H1 (cell line): Measurements from ENCODE around the gene MOB3C. TPM values are rescaled to one million over a fixed set of nuclear protein-coding genes. Genes with fewer than 3 reads are reported as not detected.

Source experiments
- BCL11A ChIP-seq, 2 experiments: IDR thresholded peaks; one replicate each; pipeline ENCODE4 v1.6.1; 2011; ENCODE audit warnings: low read depth in 2 of 2, low read length in 2 of 2, mild to moderate bottlenecking in 2 of 2
- RBBP5 ChIP-seq: IDR thresholded peaks from 2 replicates; pipeline ENCODE4 v1.7.1; 2012; ENCODE audit warnings: low read depth, mild to moderate bottlenecking, inconsistent platforms, low read length, moderate library complexity, borderline replicate concordance
- polyA plus RNA-seq, 7 experiments: library from polyadenylated mRNA; depleted of rRNA in 3 of 7; stranded (reverse) in 5 of 7; unstranded in 2 of 7; fragments of >200 nt in 5 of 7; fragments of 200-250 nt in 2 of 7; gene quantifications; 1 replicate in 5 of 7; 2 replicates in 1 of 7; 4 replicates in 1 of 7; pipeline versions ENCODE4 v1.2.1 to v1.2.3, GENCODE V29; 2011 to 2013; ENCODE audit warnings: missing spikeins in 2 of 7, mixed read lengths in 2 of 7
- total RNA-seq: library from RNA; stranded (reverse); fragmentation: NEBNext Ultra II Directional; extraction: Animal tissue kit (Norgen Biotek cat#: 25700); gene quantifications from 2 replicates; pipeline ENCODE4 v1.2.1, GENCODE V29; 2021
- TF ChIP-seq, protein P1 (sequence below): fragments of 300-600 bp; sonication (generic); IDR thresholded peaks from 2 replicates; pipeline ENCODE4 v1.7.1; 2012; ENCODE audit warnings: low read length, moderate library complexity, mild to moderate bottlenecking, inconsistent platforms; ENCODE audit not compliant: insufficient replicate concordance

The MOB3C gene
- total and polyA plus RNA-seq, 2 of the 8 experiments (the other 6 are each of a cell fraction or from before 2014, with no cell fraction given): 5.8 to 6.6 TPM

DNA sequence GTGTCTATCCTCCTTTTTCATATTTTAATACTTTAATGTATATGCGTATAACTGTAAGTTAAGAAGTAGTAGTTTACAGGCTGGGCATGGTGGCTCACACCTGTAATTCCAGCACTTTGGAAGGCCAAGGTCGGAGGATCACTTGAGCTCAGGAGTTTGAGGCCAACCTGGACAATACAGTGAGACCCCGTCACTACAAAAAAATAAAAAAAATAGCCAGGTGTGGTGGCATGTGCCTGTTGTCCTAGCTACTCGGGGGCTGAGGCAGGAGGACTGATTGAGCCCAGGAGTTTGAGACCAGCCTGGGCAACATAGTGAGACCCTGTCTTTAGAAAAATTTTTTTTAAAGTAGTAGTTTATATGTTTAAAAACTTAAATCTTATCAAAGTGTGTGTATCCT, 29.2 kb upstream of the MOB3C start (continued):
- TF ChIP-seq, protein P1, sequence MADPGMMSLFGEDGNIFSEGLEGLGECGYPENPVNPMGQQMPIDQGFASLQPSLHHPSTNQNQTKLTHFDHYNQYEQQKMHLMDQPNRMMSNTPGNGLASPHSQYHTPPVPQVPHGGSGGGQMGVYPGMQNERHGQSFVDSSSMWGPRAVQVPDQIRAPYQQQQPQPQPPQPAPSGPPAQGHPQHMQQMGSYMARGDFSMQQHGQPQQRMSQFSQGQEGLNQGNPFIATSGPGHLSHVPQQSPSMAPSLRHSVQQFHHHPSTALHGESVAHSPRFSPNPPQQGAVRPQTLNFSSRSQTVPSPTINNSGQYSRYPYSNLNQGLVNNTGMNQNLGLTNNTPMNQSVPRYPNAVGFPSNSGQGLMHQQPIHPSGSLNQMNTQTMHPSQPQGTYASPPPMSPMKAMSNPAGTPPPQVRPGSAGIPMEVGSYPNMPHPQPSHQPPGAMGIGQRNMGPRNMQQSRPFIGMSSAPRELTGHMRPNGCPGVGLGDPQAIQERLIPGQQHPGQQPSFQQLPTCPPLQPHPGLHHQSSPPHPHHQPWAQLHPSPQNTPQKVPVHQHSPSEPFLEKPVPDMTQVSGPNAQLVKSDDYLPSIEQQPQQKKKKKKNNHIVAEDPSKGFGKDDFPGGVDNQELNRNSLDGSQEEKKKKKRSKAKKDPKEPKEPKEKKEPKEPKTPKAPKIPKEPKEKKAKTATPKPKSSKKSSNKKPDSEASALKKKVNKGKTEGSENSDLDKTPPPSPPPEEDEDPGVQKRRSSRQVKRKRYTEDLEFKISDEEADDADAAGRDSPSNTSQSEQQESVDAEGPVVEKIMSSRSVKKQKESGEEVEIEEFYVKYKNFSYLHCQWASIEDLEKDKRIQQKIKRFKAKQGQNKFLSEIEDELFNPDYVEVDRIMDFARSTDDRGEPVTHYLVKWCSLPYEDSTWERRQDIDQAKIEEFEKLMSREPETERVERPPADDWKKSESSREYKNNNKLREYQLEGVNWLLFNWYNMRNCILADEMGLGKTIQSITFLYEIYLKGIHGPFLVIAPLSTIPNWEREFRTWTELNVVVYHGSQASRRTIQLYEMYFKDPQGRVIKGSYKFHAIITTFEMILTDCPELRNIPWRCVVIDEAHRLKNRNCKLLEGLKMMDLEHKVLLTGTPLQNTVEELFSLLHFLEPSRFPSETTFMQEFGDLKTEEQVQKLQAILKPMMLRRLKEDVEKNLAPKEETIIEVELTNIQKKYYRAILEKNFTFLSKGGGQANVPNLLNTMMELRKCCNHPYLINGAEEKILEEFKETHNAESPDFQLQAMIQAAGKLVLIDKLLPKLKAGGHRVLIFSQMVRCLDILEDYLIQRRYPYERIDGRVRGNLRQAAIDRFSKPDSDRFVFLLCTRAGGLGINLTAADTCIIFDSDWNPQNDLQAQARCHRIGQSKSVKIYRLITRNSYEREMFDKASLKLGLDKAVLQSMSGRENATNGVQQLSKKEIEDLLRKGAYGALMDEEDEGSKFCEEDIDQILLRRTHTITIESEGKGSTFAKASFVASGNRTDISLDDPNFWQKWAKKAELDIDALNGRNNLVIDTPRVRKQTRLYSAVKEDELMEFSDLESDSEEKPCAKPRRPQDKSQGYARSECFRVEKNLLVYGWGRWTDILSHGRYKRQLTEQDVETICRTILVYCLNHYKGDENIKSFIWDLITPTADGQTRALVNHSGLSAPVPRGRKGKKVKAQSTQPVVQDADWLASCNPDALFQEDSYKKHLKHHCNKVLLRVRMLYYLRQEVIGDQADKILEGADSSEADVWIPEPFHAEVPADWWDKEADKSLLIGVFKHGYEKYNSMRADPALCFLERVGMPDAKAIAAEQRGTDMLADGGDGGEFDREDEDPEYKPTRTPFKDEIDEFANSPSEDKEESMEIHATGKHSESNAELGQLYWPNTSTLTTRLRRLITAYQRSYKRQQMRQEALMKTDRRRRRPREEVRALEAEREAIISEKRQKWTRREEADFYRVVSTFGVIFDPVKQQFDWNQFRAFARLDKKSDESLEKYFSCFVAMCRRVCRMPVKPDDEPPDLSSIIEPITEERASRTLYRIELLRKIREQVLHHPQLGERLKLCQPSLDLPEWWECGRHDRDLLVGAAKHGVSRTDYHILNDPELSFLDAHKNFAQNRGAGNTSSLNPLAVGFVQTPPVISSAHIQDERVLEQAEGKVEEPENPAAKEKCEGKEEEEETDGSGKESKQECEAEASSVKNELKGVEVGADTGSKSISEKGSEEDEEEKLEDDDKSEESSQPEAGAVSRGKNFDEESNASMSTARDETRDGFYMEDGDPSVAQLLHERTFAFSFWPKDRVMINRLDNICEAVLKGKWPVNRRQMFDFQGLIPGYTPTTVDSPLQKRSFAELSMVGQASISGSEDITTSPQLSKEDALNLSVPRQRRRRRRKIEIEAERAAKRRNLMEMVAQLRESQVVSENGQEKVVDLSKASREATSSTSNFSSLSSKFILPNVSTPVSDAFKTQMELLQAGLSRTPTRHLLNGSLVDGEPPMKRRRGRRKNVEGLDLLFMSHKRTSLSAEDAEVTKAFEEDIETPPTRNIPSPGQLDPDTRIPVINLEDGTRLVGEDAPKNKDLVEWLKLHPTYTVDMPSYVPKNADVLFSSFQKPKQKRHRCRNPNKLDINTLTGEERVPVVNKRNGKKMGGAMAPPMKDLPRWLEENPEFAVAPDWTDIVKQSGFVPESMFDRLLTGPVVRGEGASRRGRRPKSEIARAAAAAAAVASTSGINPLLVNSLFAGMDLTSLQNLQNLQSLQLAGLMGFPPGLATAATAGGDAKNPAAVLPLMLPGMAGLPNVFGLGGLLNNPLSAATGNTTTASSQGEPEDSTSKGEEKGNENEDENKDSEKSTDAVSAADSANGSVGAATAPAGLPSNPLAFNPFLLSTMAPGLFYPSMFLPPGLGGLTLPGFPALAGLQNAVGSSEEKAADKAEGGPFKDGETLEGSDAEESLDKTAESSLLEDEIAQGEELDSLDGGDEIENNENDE: no peak
- no peak for TF ChIP-seq BCL11A (IDR thresholded peaks at IDR 0.05; ENCODE audit: low read depth in 2 of 2, low read length in 2 of 2)
- no peak for TF ChIP-seq RBBP5
